Measurements from ENCODE around the gene KCNS3. TPM values are rescaled to one million over a fixed set of nuclear protein-coding genes. Genes with fewer than 3 reads are reported as not detected.

Gene KCNS3
- polyA plus RNA-seq, 3 donors: 6.5 to 11.6 (median 6.9) TPM

DNA sequence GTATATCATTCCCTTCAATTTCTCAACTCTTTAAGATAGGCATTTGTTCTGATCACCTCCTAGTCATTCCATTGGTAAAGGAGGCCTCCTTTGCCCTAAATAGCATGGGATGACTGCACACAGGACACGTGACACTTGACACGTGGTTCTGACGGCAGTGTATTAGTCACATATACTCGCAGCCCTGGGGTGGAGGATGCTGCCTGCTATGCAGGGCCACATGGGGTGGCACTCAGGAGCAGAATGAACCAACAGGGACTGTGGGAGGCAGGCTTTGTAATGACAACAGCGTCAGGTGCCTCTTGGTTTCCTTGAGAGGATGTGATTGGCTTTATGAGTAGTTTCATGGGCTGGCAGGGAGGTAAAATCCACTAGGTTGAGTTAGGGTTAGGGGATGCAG, 9.3 kb upstream of the KCNS3 start:
- DNase-seq: no peak

DNA sequence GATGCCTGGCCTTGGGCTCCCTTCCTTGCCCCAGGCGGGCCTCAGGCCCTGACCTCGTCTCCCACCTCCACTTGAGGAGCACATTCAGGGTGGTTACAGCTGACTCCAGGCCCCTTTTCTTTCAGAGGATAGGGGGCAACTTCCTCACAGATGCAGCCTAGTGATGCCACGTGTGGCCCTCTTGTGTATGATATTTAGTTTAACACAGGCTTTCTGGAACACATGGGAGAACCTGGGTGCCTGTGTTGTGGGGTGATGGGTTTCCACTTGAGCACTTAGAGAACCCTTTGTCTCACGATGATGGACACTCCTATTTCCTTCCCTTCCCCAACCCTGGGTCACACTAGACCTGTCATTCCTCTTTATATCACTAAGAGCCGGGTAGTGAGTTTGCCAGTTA, 6.8 kb upstream of the KCNS3 start:
- DNase-seq: no peak

- no peak for DNase-seq
These were observed 5.4 kb upstream of the KCNS3 start for GRCh38 chr2:17873021-17873420.

GRCh38 chr2:17876590-17876989, 1.9 kb upstream of the KCNS3 start:
- no peak for DNase-seq

- no peak for DNase-seq
These were observed 621 bp upstream of the KCNS3 start for GRCh38 chr2:17877811-17878280.

DNA sequence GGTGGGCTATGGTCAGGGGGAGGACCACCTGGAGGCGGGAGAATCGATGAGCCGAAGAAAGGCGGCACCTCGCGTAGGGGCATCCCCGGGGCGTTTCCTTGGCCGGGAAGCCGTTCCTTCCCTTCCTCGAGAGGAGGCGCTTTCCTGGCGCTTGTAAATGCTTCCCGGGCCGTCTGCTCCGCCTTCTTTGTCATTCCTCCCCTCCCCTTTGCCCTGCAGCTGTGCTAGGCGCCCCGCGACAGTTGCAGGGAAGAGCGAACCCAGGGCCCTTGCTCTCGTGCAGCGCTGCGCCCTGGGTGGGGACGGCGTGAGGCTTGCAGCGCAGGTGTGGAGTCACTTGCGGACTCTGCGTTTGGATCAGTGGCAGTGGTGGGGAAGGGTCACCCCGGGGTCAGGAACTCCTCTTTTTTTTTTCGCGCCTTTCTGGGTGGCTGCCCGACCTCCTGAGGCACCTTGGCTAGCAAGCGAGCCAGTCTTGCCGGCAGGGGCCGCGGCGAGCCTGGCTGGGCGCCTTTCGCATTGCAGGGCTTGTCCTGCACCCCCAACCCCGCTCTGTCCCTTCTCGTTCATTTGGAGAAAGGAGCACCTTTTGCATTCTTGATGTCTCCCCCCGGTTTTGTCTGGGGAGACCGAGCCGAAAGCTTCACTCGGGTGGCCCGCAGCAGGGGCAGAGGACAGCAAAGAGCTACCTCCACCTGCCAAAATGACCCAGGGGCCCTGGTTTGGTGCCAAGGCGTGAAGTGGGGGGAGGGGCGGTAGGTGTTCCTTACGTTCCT, 858 bp downstream of the KCNS3 start:
- DNase-seq: peak; percentile 65

GRCh38 chr2:17879913-17880274, 1.4 kb downstream of the KCNS3 start:
- no peak for DNase-seq

DNA sequence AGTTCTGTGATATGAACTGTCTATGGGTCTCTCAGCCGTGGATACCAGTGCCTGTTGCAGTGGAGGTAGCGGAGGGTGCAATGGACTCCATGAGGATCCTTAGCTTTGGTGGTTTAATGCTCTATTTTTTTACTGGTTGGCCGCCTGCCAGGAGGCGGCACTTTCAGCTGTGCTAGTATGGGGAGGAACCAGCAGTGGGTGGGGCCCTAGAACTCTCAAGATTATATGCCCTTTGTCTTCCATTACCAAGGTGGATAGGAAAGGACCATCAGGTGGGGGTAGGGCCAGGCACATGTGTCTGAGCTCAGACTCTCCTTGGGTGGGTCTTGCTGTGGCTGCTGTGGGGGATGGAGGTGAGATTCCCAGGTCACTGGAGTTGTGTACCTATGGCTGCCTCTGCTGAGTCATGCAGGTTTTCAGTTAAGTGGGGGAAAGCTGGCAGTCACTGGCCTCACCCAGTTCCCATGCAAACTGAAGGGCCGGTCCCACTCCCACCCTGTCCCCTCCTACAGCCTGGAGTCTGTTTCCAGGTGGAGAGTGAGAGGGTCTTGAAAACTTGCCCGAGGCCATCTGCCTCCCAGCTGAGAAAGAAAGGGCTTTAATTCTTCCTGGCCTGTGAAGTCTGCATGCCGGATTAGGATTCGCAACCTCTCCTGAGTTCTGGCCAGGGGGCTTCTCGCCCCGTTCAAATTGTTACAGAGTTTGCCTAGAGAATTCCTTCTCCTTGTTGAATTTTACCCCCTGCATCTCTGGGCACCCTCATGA, 14.5 kb downstream of the KCNS3 start:
- DNase-seq: no peak

GRCh38 chr2:17894005-17894404, 15.5 kb downstream of the KCNS3 start:
- DNase-seq: no peak

DNA sequence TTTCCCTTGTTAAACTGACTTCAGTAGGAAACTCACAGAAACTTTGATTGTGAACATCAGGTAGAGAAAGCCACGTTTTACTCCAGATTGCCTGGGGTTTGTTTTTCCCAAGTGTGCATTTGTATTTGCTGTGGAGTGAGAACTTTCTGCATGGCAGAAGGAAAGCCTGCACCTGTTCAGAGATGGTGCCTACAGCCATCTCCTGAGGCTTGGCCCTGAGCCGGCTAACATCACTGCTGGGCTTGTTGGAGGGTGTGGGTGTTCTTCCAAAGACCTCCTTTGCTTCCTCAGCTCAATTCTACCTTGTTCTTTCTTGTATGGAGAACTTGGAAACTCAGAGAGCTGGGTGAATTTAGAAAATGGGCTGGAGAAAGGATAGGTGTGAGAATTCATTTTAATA, 16.1 kb downstream of the KCNS3 start:
- DNase-seq: no peak

DNA sequence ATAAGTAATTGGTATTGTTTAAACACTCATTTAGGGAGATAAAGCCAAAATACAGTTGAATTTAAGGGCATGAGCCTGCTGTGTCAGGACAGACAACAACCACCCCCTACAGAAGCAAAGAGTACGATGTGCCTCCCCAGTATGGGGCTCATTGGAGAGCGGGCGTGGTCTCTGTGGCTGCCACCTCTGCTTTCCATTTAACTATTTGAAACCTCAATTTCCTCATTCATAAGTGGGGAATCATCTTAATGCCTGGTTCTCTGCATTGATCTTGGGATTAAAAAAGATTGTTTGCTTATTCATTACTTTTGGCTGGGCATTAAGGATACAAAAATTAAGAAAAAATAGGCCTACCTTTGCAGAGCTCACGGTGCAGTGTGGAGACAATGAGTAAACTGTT, 21.4 kb downstream of the KCNS3 start:
- no peak for DNase-seq

- no peak for DNase-seq
These were observed 22.8 kb downstream of the KCNS3 start for GRCh38 chr2:17901246-17901645.

- DNase-seq: no peak
These were observed 32.5 kb downstream of the KCNS3 start for GRCh38 chr2:17910980-17911379.

DNA sequence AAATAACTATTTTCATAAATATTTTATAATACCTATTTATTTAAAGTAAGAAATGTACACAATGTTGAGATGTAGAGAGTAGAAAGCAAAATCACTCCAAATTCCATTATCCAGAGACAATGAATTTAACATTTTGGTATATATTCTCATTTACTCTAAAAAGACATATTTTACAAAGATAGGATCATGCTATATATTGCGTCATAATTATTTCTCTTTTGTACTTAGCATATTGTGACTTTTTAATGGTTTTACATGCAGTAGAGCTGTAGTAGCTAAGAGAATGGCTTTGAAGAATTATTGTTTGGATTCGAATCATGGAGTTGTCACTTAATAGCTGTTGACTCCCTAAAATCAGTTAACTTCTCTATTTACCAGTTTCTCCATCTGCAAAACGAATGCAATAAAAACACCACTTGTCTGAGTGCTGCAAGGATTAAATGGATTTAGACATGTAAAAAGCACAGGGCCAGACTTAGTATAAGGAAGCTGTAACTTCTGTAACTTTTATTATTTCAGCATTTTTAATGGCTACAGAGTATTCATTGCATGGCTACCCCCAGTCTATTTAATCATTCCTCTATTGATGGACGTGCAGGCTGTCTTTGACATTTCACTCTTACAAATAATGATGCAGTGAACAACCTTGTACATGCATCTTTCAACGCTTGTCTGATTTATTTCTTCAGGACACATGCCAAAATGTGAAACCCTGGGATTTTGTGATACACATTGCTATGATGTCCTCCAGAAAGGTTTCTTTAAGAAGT, 33.2 kb downstream of the KCNS3 start:
- DNase-seq: no peak

- peak; percentile 22 for DNase-seq
These were observed 33.8 kb downstream of the KCNS3 start for GRCh38 chr2:17912266-17912691.

DNA sequence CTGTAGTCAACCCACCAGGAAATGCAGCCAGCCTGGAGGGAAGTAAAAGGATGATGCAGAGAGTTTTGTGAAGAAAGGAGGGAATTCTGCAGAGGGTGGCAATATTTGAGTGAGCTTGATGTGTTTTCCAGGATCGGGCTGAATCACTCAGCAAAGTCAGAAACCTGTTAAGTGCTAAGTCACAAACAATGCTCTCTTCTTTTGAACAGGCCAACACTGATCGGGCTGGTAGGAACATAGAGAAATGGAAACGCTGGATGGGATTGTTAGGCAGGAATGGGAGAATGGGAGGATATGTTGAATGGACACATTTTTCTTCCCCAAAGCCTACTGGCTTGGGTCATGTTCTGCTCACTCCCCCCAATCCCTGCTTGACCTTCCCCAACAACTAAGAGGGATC, 36.6 kb downstream of the KCNS3 start:
- no peak for DNase-seq

DNA sequence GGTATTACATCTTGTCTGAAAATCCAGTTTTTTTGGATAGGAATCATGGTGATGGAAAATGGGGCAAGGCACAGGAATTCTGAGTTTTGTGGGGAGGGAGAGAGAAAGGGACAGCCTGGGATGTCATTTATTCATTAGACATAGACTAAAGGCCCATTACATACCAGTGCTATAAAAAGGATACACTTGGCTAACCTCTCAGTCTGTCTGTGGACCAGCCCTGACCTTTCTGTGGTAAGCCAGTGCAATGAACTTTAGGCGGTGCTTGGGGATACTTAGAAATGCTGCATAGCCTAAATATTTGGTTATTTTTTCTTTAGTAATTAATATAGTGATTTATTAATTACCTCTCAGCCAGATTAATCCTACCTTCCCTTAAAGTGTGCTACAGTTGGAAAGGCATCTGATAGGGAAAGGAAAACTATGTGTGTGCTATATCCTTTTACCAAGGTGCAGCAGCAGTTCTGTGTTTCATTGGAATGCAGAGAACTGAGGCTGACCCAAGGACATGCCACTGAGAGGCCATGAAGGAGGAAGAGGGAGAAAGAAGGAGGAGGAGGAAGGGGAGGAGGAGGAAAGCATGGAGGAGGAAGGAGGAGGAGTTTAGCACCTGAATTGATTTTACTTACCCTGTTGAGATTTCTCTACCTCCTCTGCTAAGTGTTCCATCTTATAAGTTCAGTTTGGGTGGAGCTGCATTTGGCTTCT, 37.5 kb downstream of the KCNS3 start:
- no peak for DNase-seq

DNA sequence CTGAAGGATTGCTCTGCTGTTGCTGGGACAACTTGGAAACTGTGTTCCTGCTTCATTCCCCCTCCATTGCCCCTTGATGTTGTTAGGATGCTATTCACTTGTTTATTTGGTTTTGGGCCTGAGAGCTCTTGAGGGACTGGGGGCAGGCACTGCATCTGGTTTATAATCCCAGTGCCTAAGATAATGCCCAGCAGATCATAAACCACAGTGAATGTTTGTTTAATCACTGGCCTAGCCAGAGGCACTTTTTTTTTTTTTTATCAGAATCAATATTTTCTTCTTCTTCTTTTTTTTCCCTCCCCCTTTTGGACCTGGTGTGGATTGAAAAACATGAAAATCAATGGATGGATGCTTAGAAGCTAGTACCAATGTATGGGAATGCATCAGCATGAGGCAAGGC, 38.1 kb downstream of the KCNS3 start:
- DNase-seq: no peak

DNA sequence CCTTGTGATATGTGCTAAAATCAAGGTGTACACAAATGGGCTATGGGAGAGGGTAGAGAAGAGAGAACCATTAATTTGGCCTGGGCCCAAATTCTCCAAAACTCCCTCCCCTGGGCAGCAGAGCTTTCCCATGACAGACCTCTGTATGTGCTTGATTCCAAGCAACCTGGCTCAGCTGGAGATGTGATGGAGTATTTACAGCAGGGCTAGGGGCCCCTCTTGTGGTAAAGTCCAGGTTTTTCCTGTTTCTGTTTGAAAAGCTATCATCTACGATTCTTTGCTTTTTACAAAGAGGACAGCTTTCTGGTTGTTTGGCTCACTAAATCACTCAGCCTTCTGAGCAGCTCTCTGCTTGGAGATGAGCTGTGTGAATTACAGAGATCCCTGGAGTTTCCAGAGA, 40.3 kb downstream of the KCNS3 start:
- DNase-seq: peak; percentile 19

GRCh38 chr2:17930773-17931172, 52.3 kb downstream of the KCNS3 start:
- DNase-seq: no peak

- no peak for DNase-seq
These were observed 54.8 kb downstream of the KCNS3 start for GRCh38 chr2:17933256-17933655.

GRCh38 chr2:17934721-17935120, 56.3 kb downstream of the KCNS3 start:
- no peak for DNase-seq

All from renal pelvis (tissue), 4 donors.